Muscle of leg (tissue), 11 donors: ENCODE measurements around the gene ANKRD44. TPM values are rescaled to one million over a fixed set of nuclear protein-coding genes. Genes with fewer than 3 reads are reported as not detected.
A peak's percentile ranks its signal among the peaks of the same experiment; 100 is the strongest.

Experiments
- DNase-seq: peaks from one replicate; pipeline ENCODE4 v3.0.0; 2013
- H3K27ac ChIP-seq: one replicate; pipeline ENCODE4 v1.5.1; 2013; ENCODE audit warnings: mild to moderate bottlenecking, low read length, control low read depth
- H3K27me3 ChIP-seq: one replicate; pipeline ENCODE4 v1.6.1; 2013; ENCODE audit warnings: low read length; ENCODE audit not compliant: control insufficient read depth, insufficient read depth
- H3K36me3 ChIP-seq: one replicate; pipeline ENCODE4 v1.6.1; 2013; ENCODE audit warnings: low read length; ENCODE audit not compliant: control insufficient read depth, insufficient read depth
- H3K4me1 ChIP-seq: one replicate; pipeline ENCODE4 v1.6.1; 2013; ENCODE audit warnings: low read length; ENCODE audit not compliant: control insufficient read depth, insufficient read depth
- H3K4me3 ChIP-seq: one replicate; pipeline ENCODE4 v1.5.1; 2013; ENCODE audit warnings: low read length, control low read depth
- H3K9me3 ChIP-seq: replicated peaks from 2 replicates; pipeline ENCODE4 v1.6.1; 2013; ENCODE audit warnings: low read depth, low read length; ENCODE audit not compliant: control insufficient read depth
- WGBS: methylation state at CpG from one replicate; pipeline ENCODE4 v1.1.5; 2013; ENCODE audit warnings: missing lambda C conversion rate; ENCODE audit not compliant: insufficient coverage; 5-methylcytosine and 5-hydroxymethylcytosine counted together
- polyA plus RNA-seq, 8 donors: library from polyadenylated mRNA; unstranded; fragments of 120-200 nt; gene quantifications; one replicate each; pipeline versions ENCODE4 v1.2.1 to v1.2.3, GENCODE V29; 2013; ENCODE audit warnings: inconsistent platforms in 1 of 8, low replicate concordance in 1 of 8; ENCODE audit not compliant: insufficient read length in 8 of 8, insufficient read depth in 1 of 8
- total RNA-seq: library from RNA; stranded (reverse); fragments of 120-200 nt; gene quantifications from one replicate; pipeline ENCODE4 v1.2.4, GENCODE V29; 2013

Gene ANKRD44
- total and polyA plus RNA-seq, 9 donors, result 10.6 to 26.3 (median 15.6) TPM

GRCh38 chr2:197265924-197266323 is 44.7 kb downstream of the ANKRD44 start:
- H3K9me3 ChIP-seq, result no peaks in the 10 kb centered on the region
- H3K27me3 ChIP-seq, result no peaks in the 10 kb centered on the region
- no peak overlapping the region for H3K4me3 ChIP-seq
- H3K4me1 ChIP-seq, result peaks cover 8% of the 10 kb centered on the region
- no peaks in the 10 kb centered on the region for H3K36me3 ChIP-seq
- H3K27ac ChIP-seq, result no peak overlapping the region
- WGBS, result no CpG with 5 or more reads among the region's 5 CpGs
- no peak for DNase-seq

- H3K27me3 ChIP-seq, result no peaks in the 10 kb centered on the region
- peaks cover 5% of the 10 kb centered on the region for H3K4me1 ChIP-seq
- H3K4me3 ChIP-seq, result no peak overlapping the region
- WGBS, result 93% methylated on average over 3 of the region's 4 CpGs
- no peaks in the 10 kb centered on the region for H3K36me3 ChIP-seq
- no peak overlapping the region for H3K27ac ChIP-seq
- no peak for DNase-seq
- no peaks in the 10 kb centered on the region for H3K9me3 ChIP-seq
Measured at GRCh38 chr2:197265036-197265435, 45.5 kb downstream of the ANKRD44 start.

DNA sequence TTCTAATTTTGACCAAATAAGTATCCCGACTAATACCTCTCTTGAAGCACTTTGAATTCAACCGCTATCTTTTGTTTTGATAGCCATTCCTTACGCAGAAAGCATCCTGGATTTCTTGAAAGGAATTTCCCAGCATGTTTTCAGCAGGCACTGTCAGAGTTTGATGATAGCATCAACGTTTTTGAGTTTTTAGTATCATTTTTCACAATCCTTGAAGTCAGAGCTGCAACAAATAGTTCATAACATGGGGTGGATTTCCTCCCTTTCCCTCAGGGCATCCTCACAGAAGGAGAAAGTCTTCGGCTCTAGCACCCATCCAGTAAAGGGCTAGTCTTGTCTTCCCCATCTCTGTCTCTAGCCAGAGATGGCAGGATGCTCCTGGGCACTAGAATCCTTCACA is 46.2 kb downstream of the ANKRD44 start:
- Histone ChIP-seq H3K27ac (no peak overlapping the region), H3K27me3 (no peaks in the 10 kb centered on the region), H3K36me3 (no peaks in the 10 kb centered on the region), H3K4me1 (no peaks in the 10 kb centered on the region), H3K9me3 (no peaks in the 10 kb centered on the region), H3K4me3 (no peak overlapping the region)
- WGBS, result 87% methylated on average over 3 of the region's 5 CpGs
- no peak for DNase-seq

DNA sequence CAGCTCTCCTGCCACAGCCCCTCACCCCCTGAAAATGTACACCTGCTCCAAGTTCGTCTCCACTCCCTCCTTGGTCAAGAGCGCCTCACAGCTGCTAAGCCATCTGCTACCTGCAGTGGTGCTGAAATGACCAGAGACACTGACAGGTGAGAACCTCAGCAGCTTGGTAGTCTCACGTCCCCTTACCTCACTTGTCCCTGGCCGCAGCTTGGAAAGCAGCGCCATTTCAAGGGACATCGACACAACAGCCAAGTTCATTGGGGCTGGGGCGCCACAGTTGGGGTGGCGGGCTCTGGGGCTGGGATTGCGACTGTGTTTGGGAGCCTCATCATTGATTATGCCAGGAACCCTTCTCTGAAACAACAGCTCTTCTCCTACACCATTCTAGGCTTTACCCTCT is 47.5 kb downstream of the ANKRD44 start:
- H3K4me1 ChIP-seq, result no peaks in the 10 kb centered on the region
- no peak overlapping the region for H3K4me3 ChIP-seq
- no peak for DNase-seq
- no peaks in the 10 kb centered on the region for H3K27me3 ChIP-seq
- no peaks in the 10 kb centered on the region for H3K36me3 ChIP-seq
- 92% methylated on average over 9 of the region's 9 CpGs for WGBS
- H3K9me3 ChIP-seq, result no peaks in the 10 kb centered on the region
- no peak overlapping the region for H3K27ac ChIP-seq

DNA sequence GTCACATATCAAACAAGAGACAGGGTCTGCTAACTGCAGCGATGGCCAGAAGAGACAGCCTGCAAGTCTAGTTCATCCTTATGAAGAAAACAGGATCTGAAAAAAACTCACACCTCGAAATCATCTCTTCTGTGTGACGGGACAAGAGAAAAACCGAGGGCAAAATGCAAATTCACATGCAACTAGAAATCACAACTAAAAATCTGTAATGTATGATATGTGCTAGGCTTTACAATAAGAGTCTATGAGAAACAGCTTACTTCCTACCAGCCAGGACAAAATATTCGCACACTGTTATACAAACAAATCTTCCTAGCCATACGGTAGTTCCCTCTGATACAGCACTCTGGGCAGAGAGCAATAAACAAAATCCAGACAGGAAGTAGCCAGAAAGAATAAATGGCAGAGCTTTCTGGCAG is 48.8 kb downstream of the ANKRD44 start:
- no peak overlapping the region for H3K4me3 ChIP-seq

DNA sequence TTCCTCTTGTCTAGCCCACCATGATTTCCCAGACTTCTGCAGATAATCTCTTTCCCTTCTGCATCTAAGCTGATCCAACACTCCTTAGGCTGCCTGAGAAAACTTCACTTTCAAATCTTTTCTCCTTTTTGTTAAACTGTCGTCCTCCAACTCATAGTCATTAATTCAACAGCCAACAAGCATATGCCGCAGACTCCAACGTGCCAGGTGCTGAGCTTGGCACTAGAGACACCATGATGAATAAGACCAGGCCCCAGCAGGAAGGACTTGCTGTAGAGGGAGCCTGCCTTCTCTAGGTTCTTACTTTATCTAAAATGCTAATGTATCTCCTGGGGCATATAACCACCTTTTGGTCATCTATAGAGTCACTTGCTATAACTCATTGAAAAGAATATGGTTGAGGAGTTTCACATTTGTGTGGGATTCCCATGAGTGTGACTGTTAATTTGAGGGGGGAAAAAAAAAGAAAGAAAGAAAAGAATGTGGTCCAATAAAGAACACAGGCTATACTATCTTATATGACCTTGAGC is 51.0 kb downstream of the ANKRD44 start:
- Histone ChIP-seq H3K4me1 (peaks cover 7% of the 10 kb centered on the region), H3K9me3 (no peaks in the 10 kb centered on the region), H3K36me3 (no peaks in the 10 kb centered on the region), H3K4me3 (no peak overlapping the region), H3K27me3 (no peaks in the 10 kb centered on the region), H3K27ac (no peak overlapping the region)
- WGBS, result 54% methylated on average over 3 of the region's 3 CpGs
- DNase-seq, result no peak

More for the DNA sequence above, 48.8 kb downstream of the ANKRD44 start:
- DNase-seq, result peak; percentile 37
- Histone ChIP-seq H3K36me3 (no peaks in the 10 kb centered on the region), H3K9me3 (no peaks in the 10 kb centered on the region), H3K27ac (no peak overlapping the region), H3K27me3 (no peaks in the 10 kb centered on the region), H3K4me1 (no peaks in the 10 kb centered on the region)
- WGBS, result no CpG with 5 or more reads among the region's 6 CpGs

DNA sequence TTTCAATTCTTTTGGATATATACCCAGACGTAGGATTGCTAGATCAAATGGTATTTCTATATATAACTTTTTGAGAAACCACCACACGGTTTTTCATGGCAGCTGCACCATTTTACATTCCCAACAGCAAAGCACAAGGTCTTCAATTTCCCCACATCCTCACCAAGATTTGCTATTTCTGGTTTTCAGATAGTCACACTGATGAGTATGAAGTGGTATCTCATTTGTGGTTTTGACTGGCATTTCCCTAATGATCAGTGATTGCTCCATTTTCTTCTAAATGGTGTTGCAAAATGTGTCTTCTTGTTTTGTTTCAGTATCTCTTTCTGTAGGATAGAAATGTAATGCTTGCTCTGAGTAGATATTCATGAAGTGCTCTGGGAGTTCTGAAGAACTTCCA is 52.0 kb downstream of the ANKRD44 start:
- Histone ChIP-seq H3K4me3 (no peak overlapping the region), H3K27ac (peak overlapping the region; percentile 29), H3K27me3 (no peaks in the 10 kb centered on the region), H3K36me3 (no peaks in the 10 kb centered on the region), H3K9me3 (no peaks in the 10 kb centered on the region), H3K4me1 (peaks cover 7% of the 10 kb centered on the region)
- no CpG with 5 or more reads among the region's 2 CpGs for WGBS
- DNase-seq, result no peak

DNA sequence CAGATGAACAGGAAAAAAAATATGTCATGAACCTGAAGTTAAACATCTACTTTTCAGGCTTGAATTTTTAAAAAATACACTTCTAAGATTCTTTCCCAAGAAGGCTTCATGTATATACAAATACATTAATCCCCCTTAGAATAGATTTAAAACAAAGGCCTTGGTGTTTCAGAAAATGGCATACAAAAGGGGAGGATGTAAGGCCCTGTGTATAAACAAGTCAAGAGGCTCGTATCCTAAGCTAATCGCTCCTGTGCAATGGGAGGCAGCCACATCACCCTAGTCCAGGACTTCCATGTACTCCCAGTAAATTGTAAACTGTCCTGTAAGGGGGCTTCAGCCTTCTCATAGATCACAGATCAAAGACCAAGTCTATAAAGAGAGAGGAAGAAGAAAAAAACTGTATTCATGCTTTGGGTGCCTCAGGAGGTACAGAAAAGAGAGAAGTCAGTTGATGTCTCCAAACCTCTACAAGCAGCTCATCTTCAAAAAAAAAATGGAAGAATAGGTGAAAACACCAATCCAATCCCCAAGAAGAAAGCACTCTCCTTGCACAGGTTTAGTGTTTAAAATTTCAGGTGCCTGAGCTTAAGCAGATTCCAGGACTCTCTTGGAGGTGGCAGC is 53.9 kb downstream of the ANKRD44 start:
- no peaks in the 10 kb centered on the region for H3K27me3 ChIP-seq
- DNase-seq, result no peak
- peaks cover 7% of the 10 kb centered on the region for H3K4me1 ChIP-seq
- no peaks in the 10 kb centered on the region for H3K36me3 ChIP-seq
- no peaks in the 10 kb centered on the region for H3K9me3 ChIP-seq
- H3K4me3 ChIP-seq, result no peak overlapping the region
- H3K27ac ChIP-seq, result no peak overlapping the region
- WGBS, result no CpG with 5 or more reads among the region's 2 CpGs

DNA sequence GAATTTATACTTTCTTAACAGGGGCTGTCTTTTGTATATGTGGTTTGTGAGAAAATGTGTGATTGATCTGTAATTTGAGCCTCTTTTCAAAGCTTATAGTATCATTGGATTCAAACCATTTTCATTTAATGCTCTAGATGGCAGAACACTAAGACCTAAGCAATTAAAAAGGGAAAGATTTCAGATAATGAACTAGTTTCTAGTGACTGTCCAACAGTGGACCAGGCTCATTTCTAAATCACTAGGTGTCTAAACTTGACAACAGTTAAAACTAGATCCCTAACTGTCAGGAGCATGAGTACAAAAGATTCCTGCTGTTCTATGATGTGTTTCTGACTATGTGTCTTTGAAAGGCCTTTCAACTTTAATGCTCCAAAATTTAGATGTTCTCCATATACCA is 54.6 kb downstream of the ANKRD44 start:
- Histone ChIP-seq H3K9me3 (no peaks in the 10 kb centered on the region), H3K36me3 (no peaks in the 10 kb centered on the region), H3K4me1 (peaks cover 7% of the 10 kb centered on the region), H3K4me3 (no peak overlapping the region), H3K27ac (peak overlapping the region; percentile 10), H3K27me3 (no peaks in the 10 kb centered on the region)
- no peak for DNase-seq

GRCh38 chr2:197255543-197255942 is 55.0 kb downstream of the ANKRD44 start:
- H3K36me3 ChIP-seq, result no peaks in the 10 kb centered on the region
- no peak overlapping the region for H3K4me3 ChIP-seq
- peaks cover 7% of the 10 kb centered on the region for H3K4me1 ChIP-seq
- H3K27ac ChIP-seq, result peak overlapping the region; percentile 10
- H3K27me3 ChIP-seq, result no peaks in the 10 kb centered on the region
- WGBS, result 15% methylated on average over 7 of the region's 9 CpGs
- DNase-seq, result peak; percentile 80
- no peaks in the 10 kb centered on the region for H3K9me3 ChIP-seq
